Transverse colon (tissue), 4 donors: Measurements from ENCODE around the gene RTF2.

Experiments
- EP300 ChIP-seq: sonication (generic); formaldehyde crosslinking; IDR thresholded peaks from one replicate; pipeline ENCODE4 v1.6.1; 2017; ENCODE audit warnings: antibody characterized with exemption, low read depth
- POLR2A ChIP-seq: fragments of 450-650 bp; IDR thresholded peaks from one replicate; pipeline ENCODE4 v1.6.1; 2016; ENCODE audit warnings: antibody characterized with exemption, mild to moderate bottlenecking, moderate library complexity
- POLR2AphosphoS5 ChIP-seq, 3 donors: sonication (generic); formaldehyde crosslinking; IDR thresholded peaks; one replicate each; pipeline ENCODE4 v1.6.1; 2016; ENCODE audit warnings: antibody characterized with exemption in 3 of 3
- TF ChIP-seq, protein P1 (sequence below), 5 experiments: fragments of 200-600 bp in 3 of 5; fragments of 450-650 bp in 2 of 5; sonication (generic) in 3 of 5; IDR thresholded peaks; 1 replicate in 2 of 5; 2 replicates in 3 of 5; pipeline ENCODE4 v1.5.1; 2016 to 2017; ENCODE audit warnings: antibody characterized with exemption in 5 of 5, inconsistent platforms in 3 of 5, mild to moderate bottlenecking in 2 of 5, moderate library complexity in 1 of 5

DNA sequence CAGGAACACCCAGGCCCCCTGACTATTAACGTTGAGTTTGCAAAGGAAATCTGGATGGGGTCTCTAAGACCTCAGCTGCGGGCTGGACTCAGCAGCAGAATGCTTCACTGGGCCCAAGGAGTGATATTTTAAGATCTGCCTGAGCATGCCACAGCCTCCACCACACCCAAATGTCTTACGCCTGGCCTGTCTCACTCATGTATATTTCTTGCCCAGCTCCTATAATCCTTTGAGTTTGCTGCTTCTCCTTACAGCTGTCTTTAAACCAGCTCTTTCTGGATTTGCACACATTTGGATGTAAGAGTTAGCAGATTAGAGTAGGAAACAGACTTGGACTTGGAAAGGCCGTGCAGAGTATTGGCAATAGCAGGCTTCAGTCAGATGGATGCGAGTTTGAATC, 40.0 kb upstream of the RTF2 start:
- TF ChIP-seq POLR2AphosphoS5 (IDR thresholded peaks at IDR 0.05) (no peak), EP300 (no peak), POLR2A (no peak)
- TF ChIP-seq, protein P1, sequence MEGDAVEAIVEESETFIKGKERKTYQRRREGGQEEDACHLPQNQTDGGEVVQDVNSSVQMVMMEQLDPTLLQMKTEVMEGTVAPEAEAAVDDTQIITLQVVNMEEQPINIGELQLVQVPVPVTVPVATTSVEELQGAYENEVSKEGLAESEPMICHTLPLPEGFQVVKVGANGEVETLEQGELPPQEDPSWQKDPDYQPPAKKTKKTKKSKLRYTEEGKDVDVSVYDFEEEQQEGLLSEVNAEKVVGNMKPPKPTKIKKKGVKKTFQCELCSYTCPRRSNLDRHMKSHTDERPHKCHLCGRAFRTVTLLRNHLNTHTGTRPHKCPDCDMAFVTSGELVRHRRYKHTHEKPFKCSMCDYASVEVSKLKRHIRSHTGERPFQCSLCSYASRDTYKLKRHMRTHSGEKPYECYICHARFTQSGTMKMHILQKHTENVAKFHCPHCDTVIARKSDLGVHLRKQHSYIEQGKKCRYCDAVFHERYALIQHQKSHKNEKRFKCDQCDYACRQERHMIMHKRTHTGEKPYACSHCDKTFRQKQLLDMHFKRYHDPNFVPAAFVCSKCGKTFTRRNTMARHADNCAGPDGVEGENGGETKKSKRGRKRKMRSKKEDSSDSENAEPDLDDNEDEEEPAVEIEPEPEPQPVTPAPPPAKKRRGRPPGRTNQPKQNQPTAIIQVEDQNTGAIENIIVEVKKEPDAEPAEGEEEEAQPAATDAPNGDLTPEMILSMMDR (IDR thresholded peaks at IDR 0.05), result no peak
